GM12878 (cell line): ENCODE data around the gene PTPN22. TPM values are rescaled to one million over a fixed set of nuclear protein-coding genes. Genes with fewer than 3 reads are reported as not detected.

Experiments used
- ATAC-seq: fragments of 200-7000 bp; cut with Tn5 transposase; 3 replicates; pipeline ENCODE4 v1.9.1; 2020; ENCODE audit warnings: mild to moderate bottlenecking, moderate library complexity
- BruUV-seq: library from RNA; stranded (reverse); fragments of 400-500 nt; replicated peaks from 2 replicates; lab custom pipeline; 2021; lab: Mats Ljungman, UMichigan
- CTCF ChIA-PET: fragments of 300-600 bp; sonication (Branson Sonifier 250); formaldehyde crosslinking; extraction: SDS; loops from one replicate; lab custom pipeline; 2021; ENCODE audit warnings: inconsistent platforms; lab: Yijun Ruan, JAX
- POLR2A ChIA-PET: fragments of 350-600 bp; formaldehyde crosslinking; extraction: SDS; loops from one replicate; lab custom pipeline; 2021; ENCODE audit warnings: inconsistent platforms; lab: Charles Lee
- RAD21 ChIA-PET: fragments of 300-600 bp; sonication (Branson Sonifier 250); formaldehyde crosslinking; loops from one replicate; lab custom pipeline; 2023; ENCODE audit warnings: antibody characterized with exemption; ENCODE audit not compliant: unreplicated experiment; lab: Charles Lee
- SMC1A ChIA-PET: fragments of 300-600 bp; sonication (Branson Sonifier 250); formaldehyde crosslinking; loops from one replicate; lab custom pipeline; 2023; ENCODE audit not compliant: unreplicated experiment, uncharacterized antibody; lab: Charles Lee
- DNase-seq: peaks from one replicate; pipeline ENCODE4 v3.0.0-alpha.2; 2011; ENCODE audit warnings: low read depth, low spot score
- FAIRE-seq: peaks from 3 replicates; lab custom pipeline; 2011; peaks lifted over from hg19 to GRCh38; lab: Jason Lieb, UNC
- H2AFZ ChIP-seq: 2 replicates; pipeline ENCODE4 v1.6.0; 2011; ENCODE audit warnings: low read depth, low read length, control low read depth; ENCODE audit not compliant: control insufficient read depth
- H3K27ac ChIP-seq: 2 replicates; pipeline ENCODE4 v1.5.1; 2011; ENCODE audit warnings: control low read depth; ENCODE audit not compliant: control insufficient read depth, insufficient read depth
- H3K27me3 ChIP-seq, 2 experiments: replicated peaks in 1 of 2; 2 replicates each; pipeline versions ENCODE4 v1.6.0 to v1.6.1; 2011; ENCODE audit warnings: low read length in 1 of 2; ENCODE audit not compliant: control insufficient read depth in 2 of 2, insufficient read depth in 2 of 2
- H3K36me3 ChIP-seq, 2 experiments: 2 replicates each; pipeline ENCODE4 v1.5.1; 2011; ENCODE audit warnings: low read length in 1 of 2; ENCODE audit not compliant: control insufficient read depth in 2 of 2, insufficient read depth in 2 of 2
- H3K4me1 ChIP-seq: 2 replicates; pipeline ENCODE4 v1.6.1; 2011; ENCODE audit warnings: mild to moderate bottlenecking, low read length, moderate library complexity, mixed read lengths; ENCODE audit not compliant: control insufficient read depth, insufficient read depth
- H3K4me2 ChIP-seq: 2 replicates; pipeline ENCODE4 v1.6.0; 2011; ENCODE audit warnings: control low read depth; ENCODE audit not compliant: control insufficient read depth, insufficient read depth
- H3K4me3 ChIP-seq: fragments of 200-600 bp; sonication (generic); 2 replicates; pipeline ENCODE4 v1.5.1; 2016
- H3K79me2 ChIP-seq: 2 replicates; pipeline ENCODE4 v1.6.0; 2011; ENCODE audit warnings: low read length; ENCODE audit not compliant: control insufficient read depth, insufficient read depth
- H3K9ac ChIP-seq: 2 replicates; pipeline ENCODE4 v1.8.0; 2011; ENCODE audit warnings: low read length, control low read depth, mixed read lengths; ENCODE audit not compliant: control insufficient read depth, insufficient read depth
- H3K9me3 ChIP-seq: replicated peaks from 3 replicates; pipeline ENCODE4 v1.5.1; 2011; ENCODE audit warnings: mild to moderate bottlenecking, low read length; ENCODE audit not compliant: control insufficient read depth, insufficient read depth
- H4K20me1 ChIP-seq: 2 replicates; pipeline ENCODE4 v1.6.0; 2011; ENCODE audit not compliant: control insufficient read depth, insufficient read depth
- ATF7 ChIP-seq: fragments of 450-650 bp; IDR thresholded peaks from 2 replicates; pipeline ENCODE4 v1.6.1; 2016; ENCODE audit warnings: low read depth, mild to moderate bottlenecking
- DPF2 ChIP-seq: fragments of 450-650 bp; IDR thresholded peaks from 2 replicates; pipeline ENCODE4 v1.6.1; 2017; ENCODE audit warnings: mild to moderate bottlenecking
- ETV6 ChIP-seq, 2 experiments: fragments of 450-650 bp in 1 of 2; IDR thresholded peaks in 1 of 2; conservative IDR thresholded peaks in 1 of 2; 2 replicates each; pipeline ENCODE4 v1.6.1; 2014; ENCODE audit warnings: antibody characterized with exemption in 1 of 2, borderline replicate concordance in 1 of 2, low read depth in 1 of 2, mild to moderate bottlenecking in 1 of 2, moderate library complexity in 1 of 2
- FOXM1 ChIP-seq: IDR thresholded peaks from 2 replicates; pipeline ENCODE4 v1.6.1; 2012; ENCODE audit warnings: low read depth, mild to moderate bottlenecking, inconsistent platforms, low read length, moderate library complexity
- HDGF ChIP-seq: fragments of 450-650 bp; IDR thresholded peaks from 2 replicates; pipeline ENCODE4 v1.6.1; 2016; ENCODE audit warnings: antibody characterized with exemption
- KDM1A ChIP-seq: fragments of 200-600 bp; sonication (generic); IDR thresholded peaks from 2 replicates; pipeline ENCODE4 v1.6.1; 2016; ENCODE audit warnings: borderline replicate concordance
- WGBS: methylation state at CpG from one replicate; pipeline ENCODE4 v1.1.6; 2016; ENCODE audit warnings: low lambda C conversion rate; ENCODE audit not compliant: insufficient replicate concordance, insufficient coverage; ENCODE audit errors: missing lambda C conversion rate; 5-methylcytosine and 5-hydroxymethylcytosine counted together
- in situ Hi-C: fragments of 300-500 bp; cut with MboI; formaldehyde crosslinking; loops from 9 replicates; pipeline ENCODE4 v1.14.3; 2018; ENCODE audit warnings: mixed read lengths
- intact Hi-C: fragments of 100-400 bp; cut with micrococcal nuclease; formaldehyde crosslinking; loops from one replicate; pipeline ENCODE4 v1.14.2; 2022; ENCODE audit not compliant: unreplicated experiment
- polyA plus RNA-seq, 11 experiments: library from polyadenylated mRNA; depleted of rRNA in 4 of 11; unstranded in 6 of 11; stranded (reverse) in 5 of 11; fragments of >200 nt; fragmentation: Nextera tagmentation in 4 of 11; fragmentation: Illumina TruSeq in 1 of 11; extraction: Ambion mirVana in 4 of 11; extraction: Trizol in 1 of 11; gene quantifications; 1 replicate in 1 of 11; 2 replicates in 10 of 11; pipeline versions ENCODE4 v1.2.1 to v1.2.3, GENCODE V29; 2011 to 2016; ENCODE audit warnings: inconsistent platforms in 2 of 11, missing spikeins in 2 of 11, low read depth in 1 of 11
- total RNA-seq, 4 experiments: library from RNA; depleted of rRNA in 3 of 4; stranded (reverse); fragments of >200 nt in 3 of 4; fragmentation: Illumina TruSeq in 1 of 4; extraction: Trizol in 1 of 4; gene quantifications; 2 replicates each; pipeline versions ENCODE4 v1.2.1 to v1.2.3, GENCODE V29; 2013 to 2021

PTPN22 gene
- total and polyA plus RNA-seq, 10 of the 15 experiments (the other 5 are each of a cell fraction or from before 2014, with no cell fraction given): 22.8 to 65.1 (median 44.9) TPM

- no peak for FAIRE-seq
- CTCF ChIA-PET: interaction anchor here (0.5 to 5.9 kb wide), 14 partner anchors 10 to 175 kb away, joined by 3 to 79 read pairs (median 4); partner anchors contain the start of genes AP4B1, DCLRE1B, HIPK1 and PHTF1
- TF ChIP-seq FOXM1 (no peak), ATF7 (no peak), KDM1A (no peak), ETV6 (conservative IDR thresholded peaks at IDR 0.05 in 1 of 2, IDR thresholded peaks at IDR 0.05 in 1 of 2; ENCODE audit: borderline replicate concordance in 1 of 2, low read depth in 1 of 2) (no peak), DPF2 (0 out of 2 replicates have a peak, but pooled peaks have one; percentile 18), HDGF (no peak)
- TF ChIP-seq, all 136 proteins: peak for 1
- in situ Hi-C loops: no loop called here
- Histone ChIP-seq H4K20me1 (no peaks in the 10 kb centered on the region), H2AFZ (no peak overlapping the region), H3K27me3 (no peaks in the 10 kb centered on the region), H3K9me3 (no peaks in the 10 kb centered on the region), H3K4me1 (peaks cover 28% of the 10 kb centered on the region), H3K27ac (peak overlapping the region; percentile 22), H3K4me2 (peak overlapping the region; percentile 77), H3K36me3 (peaks cover 0 to 6% of the 10 kb centered on the region in 2 experiments; a peak in 2 of 4 replicates), H3K9ac (peak overlapping the region; percentile 28; the same call in 1 of the 2 replicates), H3K4me3 (peak overlapping the region; percentile 89), H3K79me2 (peaks cover 69% of the 10 kb centered on the region)
- DNase-seq (no peak), ATAC-seq (peak; percentile 12; the same call in 2 of the 3 replicates)
- ChIA-PET RAD21 (interaction anchor here (0.8 to 6.5 kb wide), 14 partner anchors 10 to 95 kb away, joined by 3 to 102 read pairs (median 8); partner anchors contain the start of genes AP4B1, DCLRE1B, HIPK1 and RSBN1), POLR2A (interaction anchor here (0.5 to 6.5 kb wide), 9 partner anchors 9 to 379 kb away, joined by 3 to 56 read pairs (median 15); partner anchors contain the start of genes AP4B1, DCLRE1B and HIPK1), SMC1A (interaction anchor here (1.0 to 17.4 kb wide), 18 partner anchors 10 to 109 kb away, joined by 3 to 396 read pairs (median 5); partner anchors contain the start of genes AP4B1, BCL2L15, PHTF1 and RSBN1)
- BruUV-seq: no TSS peak
- 97% methylated on average over 4 of the region's 4 CpGs for WGBS
- intact Hi-C loops: no loop called here
Observed at GRCh38 chr1:113868387-113869083, 3.0 kb downstream of the PTPN22 start.
